Effector memory CD4-positive, alpha-beta T cell (primary cell): ENCODE results near the gene UBR3.
"Not testable (repeated sequence)": the region's sequence is repeated elsewhere in the genome, so short reads cannot be mapped to it uniquely, and the experiment has no call there.

ENCODE experiments used
- DNase-seq, 3 donors: peaks; one replicate each; pipeline ENCODE4 v3.0.0-alpha.2; 2020
- H3K27ac ChIP-seq: 2 replicates; pipeline ENCODE4 v1.7.0; 2013; ENCODE audit warnings: mild to moderate bottlenecking, low read length, moderate library complexity; ENCODE audit not compliant: insufficient read depth, poor library complexity, severe bottlenecking
- H3K27me3 ChIP-seq: replicated peaks from 2 replicates; pipeline ENCODE4 v1.7.0; 2013; ENCODE audit warnings: mild to moderate bottlenecking, low read length; ENCODE audit not compliant: insufficient read depth, control insufficient read depth, poor library complexity, severe bottlenecking
- H3K36me3 ChIP-seq: 2 replicates; pipeline ENCODE4 v1.7.0; 2013; ENCODE audit warnings: mild to moderate bottlenecking, low read length, moderate library complexity; ENCODE audit not compliant: control insufficient read depth, insufficient read depth
- H3K4me1 ChIP-seq: 2 replicates; pipeline ENCODE4 v1.7.0; 2013; ENCODE audit warnings: low read length, mild to moderate bottlenecking; ENCODE audit not compliant: control insufficient read depth, insufficient read depth, poor library complexity, severe bottlenecking
- H3K4me3 ChIP-seq: 2 replicates; pipeline ENCODE4 v1.7.0; 2013; ENCODE audit warnings: low read length, low read depth, mild to moderate bottlenecking; ENCODE audit not compliant: insufficient read depth, poor library complexity, severe bottlenecking
- H3K9me3 ChIP-seq: 2 replicates; pipeline ENCODE4 v1.7.0; 2013; ENCODE audit warnings: mild to moderate bottlenecking, low read length, moderate library complexity; ENCODE audit not compliant: control insufficient read depth

Gene UBR3

DNA sequence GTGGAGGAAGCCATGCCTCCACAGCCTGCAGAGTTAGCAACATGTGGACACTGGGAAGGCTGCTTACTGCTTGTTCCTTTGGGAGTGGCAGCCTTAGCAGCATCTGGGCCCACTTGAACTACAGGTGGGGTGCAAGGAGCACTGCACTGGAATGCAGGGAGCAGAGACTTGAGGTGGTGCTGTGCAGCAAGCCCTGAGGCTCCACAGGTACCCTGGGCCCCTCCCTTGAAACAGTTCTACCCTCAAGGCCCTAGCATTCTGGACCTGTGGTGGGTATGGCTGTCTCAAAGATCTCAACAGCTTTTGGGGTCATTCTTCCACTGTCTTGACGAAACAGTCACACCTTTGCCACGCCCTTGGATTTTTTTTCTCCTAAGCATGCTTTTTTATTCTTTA, 13.5 kb downstream of the UBR3 start:
- no peak overlapping the region for H3K27ac ChIP-seq
- no peaks in the 10 kb centered on the region for H3K4me1 ChIP-seq
- H3K9me3 ChIP-seq: no peaks in the 10 kb centered on the region
- no peaks in the 10 kb centered on the region for H3K27me3 ChIP-seq
- H3K4me3 ChIP-seq: no peak overlapping the region
- DNase-seq: no peak
- no peaks in the 10 kb centered on the region for H3K36me3 ChIP-seq

DNA sequence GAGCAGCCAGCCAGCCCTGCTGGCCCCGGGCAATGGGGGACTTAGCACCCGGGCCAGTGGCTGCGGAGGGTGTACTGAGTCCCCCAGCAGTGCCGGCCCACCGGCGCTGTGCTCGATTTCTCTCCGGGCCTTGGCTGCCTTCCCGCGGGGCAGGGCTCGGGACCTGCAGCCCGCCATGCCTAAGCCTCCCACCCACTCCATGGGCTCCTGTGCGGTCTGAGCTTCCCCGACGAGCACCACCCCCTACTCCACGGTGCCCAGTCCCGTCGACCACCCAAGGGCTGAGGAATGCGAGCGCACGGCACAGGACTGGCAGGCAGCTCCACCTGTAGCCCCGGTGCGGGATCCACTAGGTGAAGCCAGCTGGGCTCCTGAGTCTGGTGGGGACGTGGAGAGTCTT, 14.4 kb downstream of the UBR3 start:
- not testable (repeated sequence) for H3K4me1 ChIP-seq, H3K4me3 ChIP-seq, H3K9me3 ChIP-seq, H3K27ac ChIP-seq, H3K27me3 ChIP-seq, H3K36me3 ChIP-seq, DNase-seq

DNA sequence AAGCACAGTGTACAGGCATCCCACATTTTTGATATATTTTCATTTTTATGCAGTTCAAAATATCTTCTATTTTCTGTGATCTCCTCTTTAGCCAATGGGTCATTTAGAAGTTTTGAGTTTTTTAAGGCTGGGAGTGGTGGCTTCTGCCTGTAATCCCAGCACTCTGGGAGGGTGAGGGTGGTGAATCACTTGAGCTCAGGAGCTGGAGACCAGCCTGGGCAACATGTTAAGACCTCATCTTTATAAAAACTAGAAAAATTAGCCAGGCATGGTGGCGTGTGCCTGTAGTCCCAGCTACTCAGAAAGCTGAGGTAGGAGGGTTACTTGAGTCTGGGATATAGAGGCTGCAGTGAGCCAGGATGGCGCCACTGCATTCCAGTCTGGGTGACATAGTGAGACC, 17.8 kb downstream of the UBR3 start:
- H3K4me1 ChIP-seq: peaks cover 4% of the 10 kb centered on the region
- DNase-seq: no peak
- no peaks in the 10 kb centered on the region for H3K9me3 ChIP-seq
- no peaks in the 10 kb centered on the region for H3K27me3 ChIP-seq
- no peaks in the 10 kb centered on the region for H3K36me3 ChIP-seq
- no peak overlapping the region for H3K4me3 ChIP-seq
- no peak overlapping the region for H3K27ac ChIP-seq

DNA sequence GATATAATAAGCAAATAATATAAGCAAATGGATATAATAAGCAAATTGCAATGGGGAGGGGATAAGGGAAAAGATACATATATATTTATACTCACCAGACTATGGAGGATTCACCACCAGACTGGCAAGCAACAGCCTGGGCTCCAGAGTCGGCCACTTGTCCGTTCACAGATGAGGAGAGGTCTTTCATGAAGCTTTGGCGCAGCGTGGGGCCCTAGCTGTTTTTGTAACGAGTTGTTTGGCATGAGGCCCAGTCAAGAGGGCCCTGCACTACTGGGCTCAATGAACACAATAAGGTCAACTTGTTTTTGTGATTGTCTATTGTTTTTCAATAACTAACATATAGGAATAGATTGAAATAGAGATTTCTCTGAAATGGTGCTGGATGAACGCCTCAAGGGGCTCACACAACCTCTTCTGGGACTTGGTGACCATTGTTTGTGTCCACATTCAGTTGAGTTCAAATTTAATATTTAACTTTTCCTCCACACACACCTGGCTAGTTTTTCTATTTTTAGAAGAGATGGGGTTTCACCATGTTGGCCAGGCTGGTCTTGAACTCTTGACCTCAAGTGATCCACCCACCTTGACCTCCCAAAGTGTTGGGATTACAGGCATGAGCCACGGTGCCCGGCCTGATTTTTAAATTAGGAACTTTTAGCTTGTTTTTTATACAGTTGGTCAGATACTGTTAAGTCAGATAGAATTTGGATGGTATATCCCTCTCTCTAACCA, 21.9 kb downstream of the UBR3 start:
- H3K36me3 ChIP-seq, H3K27me3 ChIP-seq, H3K4me1 ChIP-seq, H3K9me3 ChIP-seq, H3K4me3 ChIP-seq, DNase-seq, H3K27ac ChIP-seq: not testable (repeated sequence)

DNA sequence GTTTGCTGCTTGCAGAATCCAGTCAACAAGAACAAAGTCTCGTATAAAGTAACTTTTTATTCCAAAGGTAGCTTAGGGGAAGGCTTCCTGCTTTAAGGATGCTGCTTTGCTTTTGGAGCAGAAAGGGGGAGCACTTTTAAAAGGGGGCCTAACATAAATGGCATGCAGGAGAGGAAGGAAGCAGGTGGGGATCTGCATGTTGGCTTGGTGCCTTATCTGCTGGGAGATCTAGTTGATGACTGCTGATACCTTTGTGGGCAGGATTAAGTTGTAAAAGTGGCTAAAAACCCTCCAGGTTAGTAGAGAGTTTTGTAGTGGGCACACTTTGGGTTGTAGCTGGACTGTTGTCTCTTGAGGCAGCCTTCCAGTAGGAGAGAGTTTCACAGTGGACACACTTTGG, 22.5 kb downstream of the UBR3 start:
- H3K4me3 ChIP-seq: no peak overlapping the region

DNA sequence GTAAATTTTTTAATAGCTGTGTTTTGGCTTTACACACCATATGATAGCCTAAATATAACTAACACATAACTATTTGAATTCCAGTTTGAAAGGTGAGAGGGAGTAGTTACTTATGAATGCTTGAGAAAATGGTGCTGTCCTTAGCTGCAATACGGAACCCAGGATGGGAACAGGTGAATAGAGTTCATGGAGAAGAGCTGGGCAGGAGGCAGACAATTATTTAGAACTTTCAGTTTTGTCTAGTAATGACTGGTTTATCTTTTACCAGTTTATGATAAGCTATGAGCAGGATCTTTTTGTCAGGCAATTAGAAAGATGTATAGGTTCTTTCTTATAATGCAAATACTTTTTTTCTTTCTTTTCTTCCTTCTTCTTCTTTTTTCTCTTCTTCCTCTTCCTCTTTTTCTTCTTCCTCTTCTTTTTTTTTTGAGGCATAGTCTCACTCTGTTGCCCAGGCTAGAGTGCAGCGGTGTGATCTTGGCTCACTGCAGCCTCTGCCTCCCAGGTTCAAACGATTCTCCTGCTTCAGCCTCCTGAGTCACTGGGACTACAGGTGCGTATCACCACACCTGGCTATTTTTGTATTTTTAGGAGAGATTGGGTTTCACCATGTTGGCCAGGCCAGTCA, 25.9 kb downstream of the UBR3 start:
- H3K27ac ChIP-seq: no peak overlapping the region
- H3K4me1 ChIP-seq: peaks cover 4% of the 10 kb centered on the region
- H3K36me3 ChIP-seq: no peaks in the 10 kb centered on the region
- H3K9me3 ChIP-seq: no peaks in the 10 kb centered on the region
- H3K4me3 ChIP-seq: no peak overlapping the region
- no peaks in the 10 kb centered on the region for H3K27me3 ChIP-seq
- no peak for DNase-seq

More for the DNA sequence above, 22.5 kb downstream of the UBR3 start:
- DNase-seq: no peak
- no peak overlapping the region for H3K27ac ChIP-seq
- peaks cover 4% of the 10 kb centered on the region for H3K4me1 ChIP-seq
- H3K27me3 ChIP-seq: no peaks in the 10 kb centered on the region
- H3K9me3 ChIP-seq: no peaks in the 10 kb centered on the region
- no peaks in the 10 kb centered on the region for H3K36me3 ChIP-seq

DNA sequence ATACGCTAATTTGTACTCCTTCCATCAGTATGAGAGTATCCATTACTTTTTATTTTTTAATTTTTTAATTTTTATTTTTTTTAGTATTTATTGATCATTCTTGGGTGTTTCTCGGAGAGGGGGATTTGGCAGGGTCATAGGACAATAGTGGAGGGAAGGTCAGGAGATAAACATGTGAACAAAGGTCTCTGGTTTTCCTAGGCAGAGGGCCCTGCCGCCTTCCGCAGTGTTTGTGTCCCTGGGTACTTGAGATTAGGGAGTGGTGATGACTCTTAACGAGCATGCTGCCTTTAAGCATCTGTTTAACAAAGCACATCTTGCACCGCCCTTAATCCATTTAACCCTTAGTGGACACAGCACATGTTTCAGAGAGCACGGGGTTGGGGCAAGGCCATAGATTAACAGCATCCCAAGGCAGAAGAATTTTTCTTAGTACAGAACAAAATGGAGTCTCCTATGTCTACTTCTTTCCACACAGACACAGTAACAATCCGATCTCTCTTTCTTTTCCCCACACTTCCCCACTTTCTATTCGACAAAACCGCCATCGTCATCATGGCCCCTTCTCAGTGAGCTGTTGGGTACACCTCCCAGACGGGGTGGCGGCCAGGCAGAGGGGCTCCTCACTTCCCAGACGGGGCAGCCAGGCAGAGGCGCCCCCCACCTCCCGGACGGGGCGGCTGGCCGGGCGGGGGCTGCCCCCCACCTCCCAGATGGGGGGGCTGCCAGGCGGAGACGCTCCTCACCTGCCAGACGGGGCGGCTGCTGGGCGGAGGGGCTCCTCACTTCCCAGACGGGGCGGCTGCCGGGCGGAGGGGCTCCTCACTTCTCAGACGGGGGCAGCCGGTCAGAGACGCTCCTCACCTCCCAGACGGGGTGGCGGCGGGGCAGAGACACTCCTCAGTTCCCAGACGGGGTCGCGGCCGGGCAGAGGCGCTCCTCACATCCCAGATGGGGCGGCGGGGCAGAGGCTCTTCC, 28.3 kb downstream of the UBR3 start:
- not testable (repeated sequence) for H3K9me3 ChIP-seq, H3K27ac ChIP-seq, DNase-seq, H3K4me3 ChIP-seq, H3K4me1 ChIP-seq, H3K27me3 ChIP-seq, H3K36me3 ChIP-seq

DNA sequence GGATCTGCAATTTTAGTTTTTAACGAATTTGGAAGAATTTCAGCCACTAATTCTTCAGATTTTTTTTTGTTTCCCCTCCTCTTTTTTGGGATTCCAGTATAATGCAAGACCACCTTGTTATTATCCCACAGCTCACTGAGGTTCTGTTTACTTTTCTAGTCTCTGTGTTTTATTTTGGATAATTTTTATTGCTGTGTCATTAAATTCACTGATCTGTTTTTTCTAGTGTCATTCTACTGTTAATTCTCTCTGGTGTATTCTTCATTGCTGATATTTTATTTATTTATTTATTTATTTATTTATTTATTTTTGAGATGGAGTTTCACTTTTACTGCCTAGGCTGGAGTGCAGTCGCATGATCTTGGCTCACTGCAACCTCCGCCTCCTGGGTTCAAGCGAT, 32.2 kb downstream of the UBR3 start:
- no peak for DNase-seq
- Histone ChIP-seq H3K9me3 (no peaks in the 10 kb centered on the region), H3K4me3 (no peak overlapping the region), H3K4me1 (no peaks in the 10 kb centered on the region), H3K36me3 (no peaks in the 10 kb centered on the region), H3K27me3 (no peaks in the 10 kb centered on the region), H3K27ac (no peak overlapping the region)

DNA sequence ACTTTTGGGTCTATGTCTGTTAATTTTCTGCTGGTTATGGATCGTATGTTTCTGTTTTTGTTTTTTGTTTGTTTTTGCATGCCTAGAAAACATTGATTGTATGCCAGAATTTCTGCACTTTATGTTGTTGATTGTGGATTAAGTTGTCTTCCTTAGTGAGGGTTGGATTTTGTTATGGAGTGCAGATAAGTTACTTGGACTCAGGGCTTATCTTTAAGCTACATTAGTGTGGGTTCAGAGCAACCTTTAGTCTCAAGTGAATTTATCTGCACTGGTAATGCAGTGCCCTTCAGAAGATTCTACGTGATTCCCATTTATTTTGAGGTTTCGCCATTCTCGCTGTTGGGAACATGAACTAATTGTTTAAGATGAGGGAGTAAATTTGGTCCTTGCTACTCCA, 32.9 kb downstream of the UBR3 start:
- no peaks in the 10 kb centered on the region for H3K36me3 ChIP-seq
- no peaks in the 10 kb centered on the region for H3K9me3 ChIP-seq
- no peak for DNase-seq
- H3K27me3 ChIP-seq: no peaks in the 10 kb centered on the region
- H3K4me3 ChIP-seq: no peak overlapping the region
- no peaks in the 10 kb centered on the region for H3K4me1 ChIP-seq
- H3K27ac ChIP-seq: no peak overlapping the region

DNA sequence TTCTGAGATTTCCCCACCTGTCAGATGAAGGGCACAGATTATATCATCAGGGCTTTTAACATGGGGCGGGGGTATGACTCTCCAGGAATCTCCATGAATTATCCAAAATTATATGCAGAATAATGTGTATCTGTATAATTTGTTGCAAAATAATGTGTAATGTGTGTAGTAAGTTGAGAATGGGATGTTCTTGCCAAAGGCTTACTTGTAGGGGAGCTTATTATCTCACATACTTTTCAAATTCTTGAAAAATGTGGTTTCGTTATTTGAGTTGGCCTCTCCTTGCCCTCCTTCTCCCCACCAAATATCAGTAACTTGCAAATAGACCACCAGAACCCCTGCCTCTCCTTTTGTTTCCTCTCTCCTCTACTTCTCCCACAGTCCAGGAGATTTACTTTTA, 35.6 kb downstream of the UBR3 start:
- Histone ChIP-seq H3K36me3 (no peaks in the 10 kb centered on the region), H3K4me3 (no peak overlapping the region), H3K27me3 (no peaks in the 10 kb centered on the region), H3K27ac (no peak overlapping the region), H3K4me1 (no peaks in the 10 kb centered on the region), H3K9me3 (no peaks in the 10 kb centered on the region)
- no peak for DNase-seq
